ENCODE data around the gene CCDC137.
"Not testable (repeated sequence)": the region's sequence is repeated elsewhere in the genome, so short reads cannot be mapped to it uniquely, and the experiment has no call there.

The CCDC137 gene

DNA sequence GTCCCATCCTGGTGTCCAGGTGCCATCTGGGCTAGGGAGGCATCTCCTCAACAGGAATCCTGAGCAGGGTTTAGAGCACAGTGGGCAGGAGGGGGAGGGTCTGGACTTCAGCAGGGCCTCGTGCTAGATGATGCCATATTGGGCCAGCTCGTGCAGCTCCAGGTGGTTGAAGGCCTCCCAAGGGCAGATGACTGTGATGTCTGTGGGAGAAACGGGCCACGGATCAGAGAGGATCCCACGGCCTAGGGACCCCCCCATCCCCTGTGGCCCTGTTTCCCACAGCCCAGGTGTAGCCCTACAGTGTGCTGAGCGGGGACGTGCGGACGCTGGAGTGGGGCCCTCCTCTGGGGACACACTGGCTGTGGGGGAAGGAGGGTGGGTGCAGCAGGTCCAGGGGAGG lies 15.6 kb upstream of the CCDC137 start:
- DNase-seq (ENCODE audit: low read depth in 2 of 2, low spot score in 1 of 2): no peak

DNA sequence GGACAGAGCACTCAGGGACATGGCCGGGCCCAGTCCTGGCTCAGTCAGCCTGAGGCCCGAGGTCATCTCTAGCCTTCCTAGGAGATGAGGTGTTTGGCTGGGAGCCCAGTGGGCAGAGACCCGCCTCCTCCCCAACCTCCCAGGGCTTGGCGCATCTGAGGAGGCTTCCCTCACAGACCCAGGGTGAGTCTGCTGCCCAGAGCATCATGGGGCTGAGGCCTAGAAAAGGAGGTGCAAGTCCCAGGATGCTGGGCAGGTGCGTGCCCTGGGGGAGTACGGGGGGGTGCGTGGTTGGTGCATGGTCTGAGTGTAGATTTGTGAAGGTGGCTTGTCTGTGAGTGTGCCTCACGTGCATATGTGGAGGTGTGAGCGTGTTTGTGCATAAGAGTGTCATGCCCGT lies 14.8 kb upstream of the CCDC137 start:
- DNase-seq (ENCODE audit: low read depth in 2 of 2, low spot score in 1 of 2): no peak

DNA sequence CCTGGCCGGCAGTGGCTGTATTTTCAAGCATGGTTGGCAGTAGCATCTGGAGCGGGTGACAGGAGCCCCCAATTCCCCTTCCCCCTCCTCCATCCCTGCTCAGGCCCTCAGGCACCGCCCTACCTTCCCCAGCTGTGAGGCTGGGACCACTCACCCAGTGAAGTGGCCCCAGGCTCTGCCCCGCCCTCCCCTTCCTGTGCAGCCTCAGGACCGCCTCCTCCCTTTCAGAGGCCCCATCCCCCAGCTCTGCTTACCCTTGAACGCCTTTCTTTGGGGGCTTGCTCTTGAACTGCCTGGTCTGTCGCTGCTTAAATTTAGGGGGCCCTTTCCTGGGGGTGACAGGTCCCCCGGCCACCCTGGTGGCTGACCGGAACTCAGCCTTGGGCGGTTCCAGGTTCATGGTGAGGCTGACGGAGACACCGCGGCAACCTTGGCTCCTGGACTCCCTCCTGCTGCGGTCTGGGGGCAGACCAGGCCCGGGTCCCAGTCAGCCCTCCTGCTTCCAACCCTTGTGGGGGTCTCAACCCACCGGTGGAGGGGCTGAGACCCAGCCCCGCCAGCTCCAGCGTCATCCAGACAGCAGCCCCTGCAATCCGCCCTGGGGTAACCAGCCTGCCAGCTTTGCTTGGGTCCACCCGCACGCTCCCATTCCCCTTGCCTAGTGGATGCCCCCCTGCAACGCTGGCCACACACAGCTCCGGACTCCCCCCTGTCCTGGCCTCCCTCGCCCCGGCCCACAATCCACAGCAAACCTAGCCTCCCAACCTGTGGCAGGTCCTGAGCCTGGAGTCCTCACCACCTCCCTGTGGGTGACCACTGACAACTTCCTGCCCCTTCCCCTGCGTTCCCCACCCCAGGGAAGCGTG lies 13.4 kb upstream of the CCDC137 start:
- no peak for DNase-seq (ENCODE audit: low read depth in 2 of 2, low spot score in 1 of 2)

DNA sequence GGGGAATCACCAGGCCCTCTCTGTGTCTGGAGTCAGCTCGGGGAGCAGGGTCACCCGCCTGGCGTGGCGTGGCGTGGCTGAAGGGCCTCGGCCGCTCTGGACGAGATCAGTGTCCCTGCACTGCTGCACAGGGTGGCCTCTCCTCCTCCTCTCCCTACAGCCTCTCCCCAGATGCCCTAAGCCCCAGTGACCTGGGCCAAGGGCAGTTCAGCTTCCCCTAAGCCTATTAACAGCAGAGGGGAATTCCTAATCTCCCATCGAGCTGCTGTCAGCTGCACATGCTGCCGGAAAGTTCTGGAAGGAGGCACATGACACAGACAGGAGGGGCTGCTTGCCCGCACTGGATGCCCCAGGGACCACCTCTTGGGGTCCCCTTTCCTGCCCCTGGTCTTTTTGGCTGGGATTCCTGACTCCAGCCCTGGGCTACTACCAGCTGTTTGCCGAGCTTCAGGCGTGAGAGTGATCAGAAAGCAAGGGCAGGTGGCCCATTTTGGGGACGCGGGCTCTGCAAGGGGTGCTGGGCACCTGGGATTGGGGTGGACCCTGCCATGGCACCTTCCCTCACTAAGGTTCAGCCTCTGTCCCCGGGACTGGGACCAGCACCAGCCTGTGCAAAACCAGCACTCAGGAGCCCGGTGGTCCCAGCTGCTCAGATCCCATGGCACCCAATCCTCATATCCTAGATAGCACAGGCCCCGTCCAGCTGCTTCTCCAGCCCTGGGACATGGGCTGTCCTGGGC lies 11.0 kb upstream of the CCDC137 start:
- no peak for DNase-seq (ENCODE audit: low read depth in 2 of 2, low spot score in 1 of 2)

DNA sequence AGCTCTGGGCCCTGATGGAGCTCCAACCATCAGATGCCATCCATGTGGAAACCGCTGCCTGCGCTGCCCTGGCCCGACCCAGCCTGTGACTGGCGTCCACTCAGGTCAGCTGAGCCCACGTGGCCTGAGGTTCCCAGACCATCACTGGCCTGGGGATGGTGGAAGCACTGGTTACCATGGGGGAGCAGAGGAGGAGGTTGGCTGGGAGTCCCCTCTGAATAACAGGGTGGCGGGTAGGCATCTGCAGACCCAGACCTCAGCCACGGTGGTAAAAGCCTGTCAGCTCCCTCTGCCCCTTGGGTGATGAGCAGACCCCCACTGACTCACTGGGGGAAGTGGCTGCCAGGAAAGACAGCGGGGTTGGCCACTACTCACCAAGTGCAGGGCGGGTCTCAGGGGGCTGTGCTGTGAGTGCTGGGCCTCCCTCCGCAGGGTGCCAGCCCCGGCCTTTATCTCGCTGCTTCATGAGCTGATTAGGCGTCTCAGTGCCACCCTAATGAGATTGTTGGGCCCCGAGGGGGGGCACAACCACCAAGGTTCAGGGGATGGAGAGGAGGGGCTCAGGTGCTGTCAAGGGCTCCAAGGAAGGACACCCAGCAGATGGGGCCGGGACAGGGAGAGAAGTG lies 10.3 kb upstream of the CCDC137 start, which contains the start of gene PDE6G:
Gene PDE6G (minus strand): TSS at position 425 of the 626 bp plus-strand sequence. CDS start 3,237 bp downstream, outside the sequence.
- no peak for DNase-seq (ENCODE audit: low read depth in 2 of 2, low spot score in 1 of 2)

DNA sequence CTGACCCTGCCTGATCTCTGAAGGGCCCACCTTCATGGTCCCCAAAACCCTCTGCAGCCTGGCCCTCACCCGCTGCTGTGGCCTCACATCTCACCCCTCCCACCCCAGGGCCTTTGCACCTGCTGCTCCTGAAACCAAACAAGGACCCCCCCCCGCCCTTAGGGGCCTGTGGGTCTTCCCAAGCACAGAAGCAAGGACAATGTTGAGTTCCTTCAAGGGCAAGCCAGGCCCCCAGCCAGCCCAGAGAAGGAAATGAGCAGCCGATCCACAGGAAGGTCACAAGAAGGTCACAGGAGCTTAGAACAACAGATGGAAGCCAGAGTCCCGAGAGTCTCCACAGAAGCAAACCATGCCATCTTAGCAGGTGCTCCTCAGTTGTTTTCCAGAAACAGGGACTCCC lies 9.7 kb upstream of the CCDC137 start:
- no peak for DNase-seq (ENCODE audit: low read depth in 2 of 2, low spot score in 1 of 2)

DNA sequence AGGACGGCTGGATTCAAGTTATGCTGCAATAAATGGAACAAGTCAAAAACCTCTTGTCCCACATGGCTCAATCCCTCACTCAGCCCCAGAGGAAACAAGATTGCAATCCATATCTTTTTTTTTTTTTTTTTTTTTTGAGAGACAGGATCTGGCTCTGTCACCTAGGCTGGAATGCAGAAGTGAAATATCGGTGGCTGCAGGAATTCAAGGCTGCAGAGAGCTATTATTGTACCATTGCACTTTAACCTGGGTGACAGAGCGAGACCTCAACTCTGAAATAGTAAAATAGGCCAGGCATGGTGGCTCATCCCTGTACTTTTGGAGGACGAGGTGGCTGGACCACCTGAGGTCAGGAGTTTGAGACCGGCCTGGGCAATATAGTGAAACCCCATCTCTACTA lies 7.5 kb upstream of the CCDC137 start:
- no peak for DNase-seq (ENCODE audit: low read depth in 2 of 2, low spot score in 1 of 2)

DNA sequence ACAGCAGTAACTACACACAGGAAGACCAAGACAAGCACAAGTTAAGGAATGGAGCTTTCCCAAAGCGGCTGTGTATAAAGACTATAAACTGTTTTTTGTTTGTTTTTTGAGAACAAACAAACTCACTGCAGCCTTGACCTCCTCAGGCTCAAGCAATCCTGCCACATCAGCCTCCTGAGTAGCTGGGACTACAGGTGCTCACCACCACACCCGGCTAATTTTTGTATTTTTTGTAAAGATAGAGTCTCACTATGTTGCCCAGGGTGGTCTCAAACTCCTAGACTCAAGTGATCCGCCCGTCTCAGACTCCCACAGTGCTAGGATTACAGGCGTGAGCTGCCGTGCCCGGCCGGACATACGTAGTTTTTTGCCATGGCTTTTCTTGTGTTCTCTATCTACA lies 6.1 kb upstream of the CCDC137 start:
- DNase-seq (ENCODE audit: low read depth in 2 of 2, low spot score in 1 of 2): no peak

- DNase-seq (ENCODE audit: low read depth in 2 of 2, low spot score in 1 of 2): no peak
Measured at GRCh38 chr17:81662002-81662401, 4.5 kb upstream of the CCDC137 start.

GRCh38 chr17:81664051-81664470 lies 2.5 kb upstream of the CCDC137 start:
- no peak for DNase-seq (ENCODE audit: low read depth in 2 of 2, low spot score in 1 of 2)

GRCh38 chr17:81665205-81666091 lies 1.1 kb upstream of the CCDC137 start:
- DNase-seq (ENCODE audit: low read depth in 2 of 2, low spot score in 1 of 2): no peak

GRCh38 chr17:81666092-81666341 lies 520 bp upstream of the CCDC137 start:
- DNase-seq (ENCODE audit: low read depth in 2 of 2, low spot score in 1 of 2): no peak

DNA sequence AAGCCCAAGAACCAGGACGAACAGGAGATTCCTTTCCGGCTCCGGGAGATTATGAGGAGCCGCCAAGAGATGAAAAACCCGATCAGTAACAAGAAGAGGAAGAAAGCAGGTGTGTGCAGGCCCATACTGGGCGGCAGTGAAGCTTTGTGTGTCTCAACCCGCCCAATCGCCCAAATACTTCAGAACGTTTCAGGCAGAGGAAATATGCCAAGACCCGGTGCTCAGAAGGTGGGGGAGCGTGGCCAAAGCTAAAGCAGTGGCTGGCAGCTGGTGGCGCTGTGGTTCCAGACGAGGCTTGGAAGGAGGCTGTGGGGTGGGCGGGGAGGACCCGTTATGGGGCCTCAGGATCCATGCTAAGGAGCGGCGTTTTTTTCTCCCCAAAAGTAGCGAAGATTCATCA lies 1.2 kb downstream of the CCDC137 start:
- no peak for DNase-seq (ENCODE audit: low read depth in 2 of 2, low spot score in 1 of 2)

DNA sequence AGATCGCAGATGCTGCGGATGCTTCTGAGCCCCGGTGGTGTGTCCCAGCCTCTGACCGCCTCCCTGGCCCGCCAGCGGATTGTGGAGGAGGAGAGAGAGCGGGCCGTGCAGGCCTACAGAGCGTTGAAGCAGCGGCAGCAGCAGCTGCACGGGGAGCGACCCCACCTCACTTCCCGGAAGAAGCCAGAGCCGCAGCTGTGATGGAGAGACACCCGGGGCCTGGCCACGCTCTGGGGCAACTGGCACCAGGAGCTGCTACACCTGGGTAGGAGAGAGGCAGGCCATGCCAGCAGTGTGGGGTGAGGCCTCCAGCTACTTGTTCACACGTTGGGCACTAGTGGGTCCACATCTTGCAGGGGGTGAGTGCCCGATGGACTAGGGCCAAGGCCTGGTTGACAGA lies 6.0 kb downstream of the CCDC137 start:
- no peak for DNase-seq (ENCODE audit: low read depth in 2 of 2, low spot score in 1 of 2)

DNA sequence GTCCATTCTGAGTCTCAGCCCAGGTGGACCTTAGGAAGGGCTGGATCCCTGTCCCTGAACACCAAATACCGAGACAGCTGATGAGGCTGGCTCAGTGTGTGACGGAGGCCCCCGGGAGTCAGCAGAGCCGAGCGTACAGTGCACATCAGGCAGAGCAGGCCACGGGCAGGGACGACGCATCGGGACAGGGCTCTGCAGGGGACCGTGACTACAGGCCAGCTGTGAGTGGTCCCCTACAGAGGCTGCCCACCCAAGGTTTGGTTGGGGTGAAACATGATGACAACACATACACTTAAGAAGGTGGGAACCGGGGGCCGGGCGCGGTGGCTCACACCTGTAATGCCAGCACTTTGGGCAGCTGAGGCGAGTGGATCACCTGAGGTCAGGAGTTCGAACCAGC lies 6.4 kb downstream of the CCDC137 start:
- DNase-seq (ENCODE audit: low read depth in 2 of 2, low spot score in 1 of 2): no peak

- no peak for DNase-seq (ENCODE audit: low read depth in 2 of 2, low spot score in 1 of 2)
Measured at GRCh38 chr17:81673561-81674258, 7.2 kb downstream of the CCDC137 start.

DNA sequence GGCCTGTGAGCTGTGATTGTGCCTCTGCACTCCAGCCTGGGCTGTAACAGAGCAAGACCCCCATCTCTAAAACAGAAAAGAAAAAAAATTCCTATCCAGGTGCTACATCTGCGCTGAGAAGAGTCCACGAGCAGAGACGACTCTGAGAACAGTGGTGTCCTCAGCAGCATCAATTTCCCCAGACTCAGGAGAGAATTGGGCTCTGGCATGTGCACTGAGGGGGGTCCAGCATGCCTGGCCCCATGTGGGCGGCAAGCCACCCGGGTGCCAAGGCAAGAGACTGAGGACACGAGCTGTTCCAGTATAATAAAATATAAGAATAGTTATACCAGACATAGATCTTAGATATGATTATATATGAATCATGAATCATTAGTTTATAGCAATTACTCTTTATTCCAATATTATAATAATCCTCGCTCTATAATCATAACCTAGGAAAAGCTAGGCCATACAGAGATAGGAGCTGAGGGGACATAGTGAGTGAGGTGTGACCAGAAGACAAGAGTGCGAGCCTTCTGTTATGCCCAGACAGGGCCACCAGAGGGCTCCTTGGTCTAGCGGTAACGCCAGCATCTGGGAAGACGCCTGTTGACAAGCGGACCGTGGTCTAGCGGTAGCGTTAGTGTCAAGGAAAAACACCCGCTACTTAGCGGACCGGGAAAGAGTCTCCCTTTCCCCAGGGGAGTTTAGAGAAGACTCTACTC lies 9.1 kb downstream of the CCDC137 start:
- DNase-seq (ENCODE audit: low read depth in 2 of 2, low spot score in 1 of 2): not testable (repeated sequence)

DNA sequence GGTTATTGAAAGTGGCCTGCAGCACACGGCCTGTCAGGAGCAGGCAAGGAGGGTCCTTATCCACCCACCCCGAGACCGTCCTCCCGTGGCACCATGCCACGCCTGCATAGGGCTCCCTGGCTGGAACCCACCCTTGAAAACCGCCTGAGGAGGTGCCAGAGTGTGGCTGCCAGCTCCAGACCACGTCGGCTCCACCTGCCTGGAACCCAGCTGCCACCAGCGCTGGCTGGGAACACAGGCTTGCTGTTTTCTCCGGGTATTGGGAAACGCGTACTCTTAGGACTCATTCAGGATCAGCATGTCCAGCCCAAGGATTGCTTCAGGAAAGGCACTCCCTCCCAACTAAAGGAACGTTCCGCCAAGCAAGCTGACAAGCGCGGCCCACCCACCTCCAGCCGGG lies 10.4 kb downstream of the CCDC137 start:
- no peak for DNase-seq (ENCODE audit: low read depth in 2 of 2, low spot score in 1 of 2)

GRCh38 chr17:81680150-81680549 lies 13.6 kb downstream of the CCDC137 start:
- no peak for DNase-seq (ENCODE audit: low read depth in 2 of 2, low spot score in 1 of 2)

- DNase-seq (ENCODE audit: low read depth in 2 of 2, low spot score in 1 of 2): no peak
Measured at GRCh38 chr17:81681672-81682071, 15.1 kb downstream of the CCDC137 start.

All from stimulated activated CD8-positive, alpha-beta memory T cell treated with anti-CD3 and anti-CD28 coated beads, Interleukin-4, amount 100 ng/mL, for 1 hour (primary cell).